HCT116 (cell line): ENCODE data around the gene FHOD3. TPM values are rescaled to one million over a fixed set of nuclear protein-coding genes. Genes with fewer than 3 reads are reported as not detected.
"Not testable (repeated sequence)": the region's sequence is repeated elsewhere in the genome, so short reads cannot be mapped to it uniquely, and the experiment has no call there.

Experiments used
- ATAC-seq: fragments of 200-7000 bp; cut with Tn5 transposase; 2 replicates; pipeline ENCODE4 v1.9.1; 2020; ENCODE audit warnings: mild to moderate bottlenecking, moderate library complexity
- BruUV-seq: library from RNA; stranded (reverse); fragments of 400-500 nt; replicated peaks from 2 replicates; lab custom pipeline; 2021; lab: Mats Ljungman, UMichigan
- CTCF ChIA-PET: fragments of 300-600 bp; sonication (Branson Sonifier 250); formaldehyde crosslinking; loops from one replicate; lab custom pipeline; 2021; ENCODE audit warnings: antibody characterized with exemption; lab: Charles Lee
- POLR2A ChIA-PET: fragments of 300-600, 350-600 bp; sonication (Branson Sonifier 250); formaldehyde crosslinking; loops from one replicate; lab custom pipeline; 2021; ENCODE audit warnings: antibody characterized with exemption; lab: Charles Lee
- RAD21 ChIA-PET, 2 experiments: fragments of 300-600 bp; sonication (Branson Sonifier 250); formaldehyde crosslinking; loops; one replicate each; lab custom pipeline; 2023; ENCODE audit warnings: low total read pairs in 2 of 2; ENCODE audit not compliant: uncharacterized antibody in 2 of 2, unreplicated experiment in 2 of 2, low non-redundant PET in 1 of 2; lab: Charles Lee
- DNase-seq: peaks from one replicate; pipeline ENCODE4 v3.0.0-alpha.2; 2010; ENCODE audit warnings: low read depth, low spot score
- H2AFZ ChIP-seq: fragments of 200-600 bp; shearing (Covaris generic), sonication (generic); 2 replicates; pipeline ENCODE4 v1.6.1; 2017; ENCODE audit warnings: low read depth, mixed run types, mixed read lengths, antibody characterized with exemption, low read length; ENCODE audit not compliant: poor library complexity, severe bottlenecking
- H3K27ac ChIP-seq: 2 replicates; pipeline ENCODE4 v1.5.1; 2012; ENCODE audit warnings: low read depth, low read length
- H3K27me3 ChIP-seq: fragments of 200-600 bp; sonication (generic); 2 replicates; pipeline ENCODE4 v1.6.1; 2016; ENCODE audit warnings: mixed run types, low read length, mixed read lengths; ENCODE audit not compliant: insufficient read depth
- H3K36me3 ChIP-seq, 2 experiments: fragments of 200-500 bp in 1 of 2; fragments of 200-600 bp in 1 of 2; sonication (Bioruptor generic) in 1 of 2; sonication (generic) in 1 of 2; 2 replicates each; pipeline versions ENCODE4 v1.5.1 to v1.6.1; 2014 to 2016; ENCODE audit warnings: low read length in 2 of 2, inconsistent platforms in 1 of 2, mixed read lengths in 1 of 2, mixed run types in 1 of 2; ENCODE audit not compliant: insufficient read depth in 2 of 2, control insufficient read depth in 1 of 2
- H3K4me1 ChIP-seq, 2 experiments: fragments of 200-600 bp in 1 of 2; sonication (generic) in 1 of 2; 2 replicates each; pipeline versions ENCODE4 v1.5.1 to v1.6.1; 2012 to 2017; ENCODE audit warnings: low read length in 2 of 2, inconsistent platforms in 1 of 2, mild to moderate bottlenecking in 1 of 2, mixed read lengths in 1 of 2, mixed run types in 1 of 2, moderate library complexity in 1 of 2; ENCODE audit not compliant: insufficient read depth in 2 of 2, control insufficient read depth in 1 of 2
- H3K4me2 ChIP-seq: fragments of 200-600 bp; sonication (generic); 2 replicates; pipeline ENCODE4 v1.6.1; 2017; ENCODE audit warnings: mixed run types, low read length, mixed read lengths
- H3K4me3 ChIP-seq, 2 experiments: fragments of 200-600 bp in 1 of 2; sonication (generic) in 1 of 2; replicated peaks in 1 of 2; 2 replicates each; pipeline ENCODE4 v1.5.1; 2011 to 2016; ENCODE audit warnings: low read length in 2 of 2, control low read depth in 1 of 2, low read depth in 1 of 2, mild to moderate bottlenecking in 1 of 2, mixed read lengths in 1 of 2, mixed run types in 1 of 2
- H3K79me2 ChIP-seq: fragments of 200-600 bp; sonication (generic); 2 replicates; pipeline ENCODE4 v1.6.1; 2017; ENCODE audit warnings: mild to moderate bottlenecking, mixed run types, low read length, moderate library complexity, mixed read lengths; ENCODE audit not compliant: insufficient read depth
- H3K9ac ChIP-seq: fragments of 200-600 bp; sonication (generic); 2 replicates; pipeline ENCODE4 v1.6.1; 2016; ENCODE audit warnings: low read length, mixed read lengths
- H3K9me2 ChIP-seq: fragments of 200-600 bp; sonication (generic), shearing (Covaris generic); 2 replicates; pipeline ENCODE4 v1.6.1; 2017; ENCODE audit warnings: mixed run types, mild to moderate bottlenecking, moderate library complexity; ENCODE audit not compliant: insufficient read depth
- H3K9me3 ChIP-seq, 2 experiments: fragments of 200-500 bp in 1 of 2; fragments of 200-600 bp in 1 of 2; sonication (Bioruptor generic) in 1 of 2; sonication (generic) in 1 of 2; 2 replicates each; pipeline ENCODE4 v1.6.1; 2014 to 2017; ENCODE audit warnings: low read length in 2 of 2, mixed read lengths in 2 of 2, inconsistent platforms in 1 of 2, low read depth in 1 of 2, mild to moderate bottlenecking in 1 of 2, mixed run types in 1 of 2, moderate library complexity in 1 of 2; ENCODE audit not compliant: control insufficient read depth in 1 of 2, insufficient read depth in 1 of 2
- H4K20me1 ChIP-seq: fragments of 200-600 bp; sonication (generic), shearing (Covaris generic); 2 replicates; pipeline ENCODE4 v1.6.1; 2017; ENCODE audit warnings: mixed run types, mild to moderate bottlenecking, moderate library complexity; ENCODE audit not compliant: insufficient read depth
- CBX3 ChIP-seq: IDR thresholded peaks from 2 replicates; pipeline ENCODE4 v1.6.1; 2012; ENCODE audit warnings: low read depth
- CEBPB ChIP-seq: IDR thresholded peaks from 2 replicates; pipeline ENCODE4 v1.6.1; 2012; ENCODE audit warnings: low read depth
- EGR1 ChIP-seq: IDR thresholded peaks from 2 replicates; pipeline ENCODE4 v1.6.1; 2012; ENCODE audit warnings: low read depth
- POLR2AphosphoS5 ChIP-seq: IDR thresholded peaks from 2 replicates; pipeline ENCODE4 v1.6.1; 2011; ENCODE audit warnings: mild to moderate bottlenecking, low read depth, low read length, moderate library complexity
- RAD21 ChIP-seq: IDR thresholded peaks from 2 replicates; pipeline ENCODE4 v1.6.1; 2012; ENCODE audit warnings: low read depth, mild to moderate bottlenecking
- SIN3A ChIP-seq: IDR thresholded peaks from 2 replicates; pipeline ENCODE4 v1.6.1; 2012; ENCODE audit warnings: low read depth
- SP1 ChIP-seq: IDR thresholded peaks from 2 replicates; pipeline ENCODE4 v1.6.1; 2012; ENCODE audit warnings: low read depth
- intact Hi-C: fragments of 100-400 bp; cut with micrococcal nuclease; formaldehyde crosslinking; loops from 2 replicates; pipeline ENCODE4 v1.10.0; 2022
- total RNA-seq: library from RNA; stranded (reverse); gene quantifications from one replicate; pipeline ENCODE4 v1.2.1, GENCODE V29; 2021; ENCODE audit not compliant: unreplicated experiment
- TF ChIP-seq, protein P1 (sequence below): IDR thresholded peaks from 2 replicates; pipeline ENCODE4 v1.6.1; 2012; ENCODE audit warnings: low read depth
- TF ChIP-seq, protein P2 (sequence below): IDR thresholded peaks from 2 replicates; pipeline ENCODE4 v1.6.1; 2012

Gene FHOD3
- total RNA-seq, 1 experiment from 2014 or later, result 4.0 TPM

DNA sequence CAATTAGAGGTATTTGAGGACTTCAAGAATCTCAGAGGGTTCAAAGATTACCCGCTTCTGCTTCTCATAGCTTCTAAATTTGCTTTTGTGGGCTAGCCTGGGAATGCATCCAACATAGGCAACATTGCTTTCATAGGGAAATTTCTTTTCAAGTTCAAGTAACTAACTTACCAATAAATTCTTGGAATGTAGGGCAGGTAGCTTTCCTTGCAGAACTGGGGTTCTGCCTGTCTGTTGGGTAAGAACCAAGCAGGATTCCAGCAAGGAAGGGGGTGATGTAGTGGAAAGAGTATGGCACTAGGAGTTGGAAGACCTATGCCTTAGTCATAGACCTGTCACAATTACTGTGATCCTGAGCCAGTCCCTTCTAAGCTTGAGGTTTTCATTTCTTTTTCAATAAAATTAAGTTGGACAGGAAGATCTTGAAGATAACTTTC is 164.1 kb downstream of the FHOD3 start:
- TF ChIP-seq, protein P1, sequence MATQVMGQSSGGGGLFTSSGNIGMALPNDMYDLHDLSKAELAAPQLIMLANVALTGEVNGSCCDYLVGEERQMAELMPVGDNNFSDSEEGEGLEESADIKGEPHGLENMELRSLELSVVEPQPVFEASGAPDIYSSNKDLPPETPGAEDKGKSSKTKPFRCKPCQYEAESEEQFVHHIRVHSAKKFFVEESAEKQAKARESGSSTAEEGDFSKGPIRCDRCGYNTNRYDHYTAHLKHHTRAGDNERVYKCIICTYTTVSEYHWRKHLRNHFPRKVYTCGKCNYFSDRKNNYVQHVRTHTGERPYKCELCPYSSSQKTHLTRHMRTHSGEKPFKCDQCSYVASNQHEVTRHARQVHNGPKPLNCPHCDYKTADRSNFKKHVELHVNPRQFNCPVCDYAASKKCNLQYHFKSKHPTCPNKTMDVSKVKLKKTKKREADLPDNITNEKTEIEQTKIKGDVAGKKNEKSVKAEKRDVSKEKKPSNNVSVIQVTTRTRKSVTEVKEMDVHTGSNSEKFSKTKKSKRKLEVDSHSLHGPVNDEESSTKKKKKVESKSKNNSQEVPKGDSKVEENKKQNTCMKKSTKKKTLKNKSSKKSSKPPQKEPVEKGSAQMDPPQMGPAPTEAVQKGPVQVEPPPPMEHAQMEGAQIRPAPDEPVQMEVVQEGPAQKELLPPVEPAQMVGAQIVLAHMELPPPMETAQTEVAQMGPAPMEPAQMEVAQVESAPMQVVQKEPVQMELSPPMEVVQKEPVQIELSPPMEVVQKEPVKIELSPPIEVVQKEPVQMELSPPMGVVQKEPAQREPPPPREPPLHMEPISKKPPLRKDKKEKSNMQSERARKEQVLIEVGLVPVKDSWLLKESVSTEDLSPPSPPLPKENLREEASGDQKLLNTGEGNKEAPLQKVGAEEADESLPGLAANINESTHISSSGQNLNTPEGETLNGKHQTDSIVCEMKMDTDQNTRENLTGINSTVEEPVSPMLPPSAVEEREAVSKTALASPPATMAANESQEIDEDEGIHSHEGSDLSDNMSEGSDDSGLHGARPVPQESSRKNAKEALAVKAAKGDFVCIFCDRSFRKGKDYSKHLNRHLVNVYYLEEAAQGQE, result no peak
- TF ChIP-seq SP1, result no peak
- TF ChIP-seq, protein P2, sequence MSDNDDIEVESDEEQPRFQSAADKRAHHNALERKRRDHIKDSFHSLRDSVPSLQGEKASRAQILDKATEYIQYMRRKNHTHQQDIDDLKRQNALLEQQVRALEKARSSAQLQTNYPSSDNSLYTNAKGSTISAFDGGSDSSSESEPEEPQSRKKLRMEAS, result no peak
- TF ChIP-seq EGR1, result no peak
- TF ChIP-seq POLR2AphosphoS5, result no peak
- TF ChIP-seq SIN3A, result no peak
- no peak for TF ChIP-seq RAD21
- TF ChIP-seq CBX3, result no peak
- TF ChIP-seq CEBPB, result no peak
- TF ChIP-seq, all 23 proteins: peak for 0
- CTCF ChIA-PET, result no interaction called here

GRCh38 chr18:36463516-36463915 is 166.0 kb downstream of the FHOD3 start:
- H3K79me2 ChIP-seq, H3K4me1 ChIP-seq, BruUV-seq, H4K20me1 ChIP-seq, H3K9me3 ChIP-seq, H3K4me2 ChIP-seq, H3K27ac ChIP-seq, intact Hi-C loops, H3K9me2 ChIP-seq, H3K9ac ChIP-seq, DNase-seq, RAD21 ChIA-PET, H3K27me3 ChIP-seq, H3K4me3 ChIP-seq, ATAC-seq, H3K36me3 ChIP-seq, H2AFZ ChIP-seq, CTCF ChIA-PET, POLR2A ChIA-PET: not testable (repeated sequence)

More for the DNA sequence above, 164.1 kb downstream of the FHOD3 start:
- Histone ChIP-seq H3K27ac (no peak overlapping the region), H4K20me1 (no peaks in the 10 kb centered on the region), H3K4me3 (no peak overlapping the region), H3K27me3 (no peaks in the 10 kb centered on the region), H3K9ac (no peak overlapping the region), H3K36me3 (no peaks in the 10 kb centered on the region), H3K79me2 (no peaks in the 10 kb centered on the region), H3K4me2 (no peak overlapping the region), H2AFZ (no peak overlapping the region), H3K4me1 (no peaks in the 10 kb centered on the region), H3K9me2 (no peaks in the 10 kb centered on the region), H3K9me3 (no peaks in the 10 kb centered on the region)
- no TSS peak for BruUV-seq
- DNase-seq (no peak), ATAC-seq (no peak)
- ChIA-PET RAD21 (no interaction called here), POLR2A (no interaction called here)
- intact Hi-C loops, result no loop called here
